ENCODE results near the gene ERMARD.

DNA sequence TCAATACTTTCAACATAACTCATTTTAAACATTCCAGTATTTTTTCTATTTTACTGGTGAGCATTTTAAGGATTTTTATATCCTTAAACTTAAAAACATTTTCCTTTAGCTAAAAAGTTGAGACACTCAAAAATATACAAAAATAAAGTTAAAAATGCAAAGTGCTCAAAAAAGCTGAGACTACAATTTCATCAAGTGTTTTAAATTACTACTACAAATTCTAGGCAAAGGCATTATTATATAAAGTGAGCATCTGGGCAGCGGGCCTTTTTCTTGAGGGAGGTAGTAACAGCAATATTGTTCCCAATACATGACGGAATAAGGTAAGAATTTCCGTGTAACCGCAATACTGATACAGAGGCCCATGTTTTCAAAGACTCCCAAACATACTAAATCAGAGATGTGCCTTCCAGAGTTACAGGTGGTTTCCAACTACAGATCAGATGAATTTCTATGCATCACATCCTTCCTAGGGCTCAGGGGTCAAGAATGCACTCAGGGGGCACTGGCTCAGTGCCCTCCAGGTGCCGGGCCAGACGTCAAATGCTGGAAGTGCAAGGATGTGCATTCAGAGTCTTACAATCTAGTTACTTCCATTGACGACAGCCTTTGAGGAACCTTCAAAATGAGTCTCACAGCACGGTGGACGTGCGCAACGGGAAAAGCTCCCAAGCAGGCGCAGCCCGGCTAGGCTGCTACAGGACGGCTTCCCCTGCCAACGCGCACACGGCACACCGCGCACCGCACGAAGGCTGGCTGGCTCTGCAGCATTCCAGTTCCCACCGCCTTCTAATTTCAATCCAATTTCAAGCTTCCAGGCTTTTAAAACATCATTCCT lies 28.8 kb upstream of the ERMARD start:
- TF ChIP-seq, protein P1, sequence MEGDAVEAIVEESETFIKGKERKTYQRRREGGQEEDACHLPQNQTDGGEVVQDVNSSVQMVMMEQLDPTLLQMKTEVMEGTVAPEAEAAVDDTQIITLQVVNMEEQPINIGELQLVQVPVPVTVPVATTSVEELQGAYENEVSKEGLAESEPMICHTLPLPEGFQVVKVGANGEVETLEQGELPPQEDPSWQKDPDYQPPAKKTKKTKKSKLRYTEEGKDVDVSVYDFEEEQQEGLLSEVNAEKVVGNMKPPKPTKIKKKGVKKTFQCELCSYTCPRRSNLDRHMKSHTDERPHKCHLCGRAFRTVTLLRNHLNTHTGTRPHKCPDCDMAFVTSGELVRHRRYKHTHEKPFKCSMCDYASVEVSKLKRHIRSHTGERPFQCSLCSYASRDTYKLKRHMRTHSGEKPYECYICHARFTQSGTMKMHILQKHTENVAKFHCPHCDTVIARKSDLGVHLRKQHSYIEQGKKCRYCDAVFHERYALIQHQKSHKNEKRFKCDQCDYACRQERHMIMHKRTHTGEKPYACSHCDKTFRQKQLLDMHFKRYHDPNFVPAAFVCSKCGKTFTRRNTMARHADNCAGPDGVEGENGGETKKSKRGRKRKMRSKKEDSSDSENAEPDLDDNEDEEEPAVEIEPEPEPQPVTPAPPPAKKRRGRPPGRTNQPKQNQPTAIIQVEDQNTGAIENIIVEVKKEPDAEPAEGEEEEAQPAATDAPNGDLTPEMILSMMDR (IDR thresholded peaks at IDR 0.05), result no peak
- TF ChIP-seq JUN (CRISPR knock-in tag; IDR thresholded peaks at IDR 0.05) (no peak), ZNF232 (CRISPR knock-in tag; IDR thresholded peaks at IDR 0.05) (no peak), FOXK1 (CRISPR knock-in tag; IDR thresholded peaks at IDR 0.05) (no peak), NFYB (CRISPR knock-in tag; conservative IDR thresholded peaks at IDR 0.05; ENCODE audit: low read depth) (no peak), TP53 (CRISPR knock-in tag; IDR thresholded peaks at IDR 0.05) (no peak), TEAD4 (CRISPR knock-in tag; IDR thresholded peaks at IDR 0.05) (no peak), SMAD3 (CRISPR knock-in tag; IDR thresholded peaks at IDR 0.05; ENCODE audit: borderline replicate concordance) (no peak)
- TF ChIP-seq, protein P2, sequence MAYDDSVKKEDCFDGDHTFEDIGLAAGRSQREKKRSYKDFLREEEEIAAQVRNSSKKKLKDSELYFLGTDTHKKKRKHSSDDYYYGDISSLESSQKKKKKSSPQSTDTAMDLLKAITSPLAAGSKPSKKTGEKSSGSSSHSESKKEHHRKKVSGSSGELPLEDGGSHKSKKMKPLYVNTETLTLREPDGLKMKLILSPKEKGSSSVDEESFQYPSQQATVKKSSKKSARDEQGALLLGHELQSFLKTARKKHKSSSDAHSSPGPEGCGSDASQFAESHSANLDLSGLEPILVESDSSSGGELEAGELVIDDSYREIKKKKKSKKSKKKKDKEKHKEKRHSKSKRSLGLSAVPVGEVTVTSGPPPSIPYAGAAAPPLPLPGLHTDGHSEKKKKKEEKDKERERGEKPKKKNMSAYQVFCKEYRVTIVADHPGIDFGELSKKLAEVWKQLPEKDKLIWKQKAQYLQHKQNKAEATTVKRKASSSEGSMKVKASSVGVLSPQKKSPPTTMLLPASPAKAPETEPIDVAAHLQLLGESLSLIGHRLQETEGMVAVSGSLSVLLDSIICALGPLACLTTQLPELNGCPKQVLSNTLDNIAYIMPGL (CRISPR knock-in tag; IDR thresholded peaks at IDR 0.05), result no peak
- TF ChIP-seq, protein P3, sequence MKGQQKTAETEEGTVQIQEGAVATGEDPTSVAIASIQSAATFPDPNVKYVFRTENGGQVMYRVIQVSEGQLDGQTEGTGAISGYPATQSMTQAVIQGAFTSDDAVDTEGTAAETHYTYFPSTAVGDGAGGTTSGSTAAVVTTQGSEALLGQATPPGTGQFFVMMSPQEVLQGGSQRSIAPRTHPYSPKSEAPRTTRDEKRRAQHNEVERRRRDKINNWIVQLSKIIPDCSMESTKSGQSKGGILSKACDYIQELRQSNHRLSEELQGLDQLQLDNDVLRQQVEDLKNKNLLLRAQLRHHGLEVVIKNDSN (CRISPR knock-in tag; IDR thresholded peaks at IDR 0.05), result no peak
- TF ChIP-seq, protein P4, sequence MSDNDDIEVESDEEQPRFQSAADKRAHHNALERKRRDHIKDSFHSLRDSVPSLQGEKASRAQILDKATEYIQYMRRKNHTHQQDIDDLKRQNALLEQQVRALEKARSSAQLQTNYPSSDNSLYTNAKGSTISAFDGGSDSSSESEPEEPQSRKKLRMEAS (CRISPR knock-in tag; IDR thresholded peaks at IDR 0.05), result no peak
- TF ChIP-seq, protein P5, sequence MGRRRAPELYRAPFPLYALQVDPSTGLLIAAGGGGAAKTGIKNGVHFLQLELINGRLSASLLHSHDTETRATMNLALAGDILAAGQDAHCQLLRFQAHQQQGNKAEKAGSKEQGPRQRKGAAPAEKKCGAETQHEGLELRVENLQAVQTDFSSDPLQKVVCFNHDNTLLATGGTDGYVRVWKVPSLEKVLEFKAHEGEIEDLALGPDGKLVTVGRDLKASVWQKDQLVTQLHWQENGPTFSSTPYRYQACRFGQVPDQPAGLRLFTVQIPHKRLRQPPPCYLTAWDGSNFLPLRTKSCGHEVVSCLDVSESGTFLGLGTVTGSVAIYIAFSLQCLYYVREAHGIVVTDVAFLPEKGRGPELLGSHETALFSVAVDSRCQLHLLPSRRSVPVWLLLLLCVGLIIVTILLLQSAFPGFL (CRISPR knock-in tag; IDR thresholded peaks at IDR 0.05; ENCODE audit: borderline replicate concordance), result no peak

All from WTC11 (cell line).